Measurements from ENCODE around the gene PDGFD.

Gene PDGFD

GRCh38 chr11:104145062-104145461, 18.9 kb downstream of the PDGFD start:
- no peak for DNase-seq (ENCODE audit: low spot score)

DNA sequence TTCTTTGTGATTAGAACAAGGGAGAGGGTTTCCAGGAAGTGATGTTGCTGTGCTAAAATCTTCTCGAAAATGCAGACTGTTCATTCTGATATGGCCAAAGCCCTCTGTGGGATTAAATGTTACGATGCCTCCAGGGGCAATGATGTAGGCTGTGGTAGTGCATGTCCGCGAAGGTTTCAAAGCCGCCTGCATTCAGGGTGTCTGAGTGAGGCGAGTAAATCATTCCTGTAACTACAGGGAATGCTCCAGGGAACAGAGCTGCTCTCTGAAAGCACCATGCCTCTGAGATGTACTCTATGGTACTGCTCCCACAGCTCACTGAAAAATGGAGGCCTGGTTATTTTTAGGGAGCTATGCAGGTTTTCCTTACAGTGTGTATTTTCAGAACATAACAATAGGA, 21.2 kb downstream of the PDGFD start:
- no peak for DNase-seq (ENCODE audit: low spot score)

GRCh38 chr11:104136861-104137260, 27.1 kb downstream of the PDGFD start:
- DNase-seq (ENCODE audit: low spot score), result no peak

DNA sequence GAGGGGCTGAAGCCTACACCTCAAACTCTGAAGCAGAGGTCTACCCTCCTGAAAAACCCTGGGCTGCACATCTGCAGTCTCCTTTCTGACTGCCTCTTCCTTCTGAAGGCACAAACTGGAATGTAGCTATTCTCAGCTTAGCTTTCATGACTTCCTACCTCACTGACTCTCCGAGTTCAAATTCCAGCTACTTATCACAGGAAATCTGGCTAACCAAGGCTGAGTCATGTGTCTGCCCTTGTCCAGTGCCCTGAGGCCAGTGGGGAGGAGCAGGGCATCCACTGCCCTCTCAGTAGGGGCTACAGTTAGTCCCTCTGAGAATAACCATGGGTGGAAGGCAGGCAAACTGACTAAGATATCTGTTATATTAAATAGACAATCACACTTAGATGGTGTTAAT, 29.2 kb downstream of the PDGFD start:
- no peak for DNase-seq (ENCODE audit: low spot score)

- DNase-seq (ENCODE audit: low spot score), result no peak
Measured at GRCh38 chr11:104130161-104130560, 33.8 kb downstream of the PDGFD start.

GRCh38 chr11:104129145-104129544, 34.8 kb downstream of the PDGFD start:
- no peak for DNase-seq (ENCODE audit: low spot score)

DNA sequence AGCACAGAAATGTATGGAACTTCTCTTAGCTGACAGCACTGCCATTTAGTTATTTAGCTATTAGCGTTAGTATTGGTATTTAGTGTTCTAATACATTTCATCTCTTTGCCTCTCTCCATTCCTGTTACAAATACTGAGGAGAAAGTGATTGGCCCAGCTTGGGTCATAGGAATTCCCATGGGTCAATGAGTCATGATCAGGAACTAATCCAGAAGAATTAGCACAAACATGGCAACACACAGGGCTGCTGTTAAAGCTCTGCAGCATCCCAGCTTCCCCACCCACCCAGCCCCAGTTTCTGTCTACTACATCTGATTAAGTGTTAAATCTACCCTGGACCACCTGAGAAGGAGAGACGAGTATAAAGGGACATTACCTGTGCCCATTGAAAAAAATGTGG, 36.1 kb downstream of the PDGFD start:
- no peak for DNase-seq (ENCODE audit: low spot score)

- no peak for DNase-seq (ENCODE audit: low spot score)
Measured at GRCh38 chr11:104126464-104126863, 37.5 kb downstream of the PDGFD start.

DNA sequence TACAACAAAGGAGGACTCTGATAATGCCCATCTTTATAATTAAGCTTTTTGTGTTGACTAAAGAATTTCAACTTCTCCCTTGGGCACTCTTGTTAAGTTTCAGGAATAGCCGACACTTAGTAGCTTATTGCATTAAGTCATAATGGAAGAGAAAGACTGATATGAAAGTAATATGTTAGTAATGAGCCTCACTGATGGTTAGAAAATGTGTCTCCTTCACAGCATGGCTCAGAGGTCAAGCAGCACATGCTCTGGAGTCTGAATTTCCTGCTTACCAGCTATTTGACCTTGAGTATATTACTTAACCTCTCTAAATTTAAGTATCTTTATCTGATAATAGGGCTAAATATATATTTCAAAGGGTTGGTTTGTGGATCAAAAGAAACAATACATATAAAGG, 39.0 kb downstream of the PDGFD start:
- no peak for DNase-seq (ENCODE audit: low spot score)

GRCh38 chr11:104122836-104123235, 41.1 kb downstream of the PDGFD start:
- no peak for DNase-seq (ENCODE audit: low spot score)

DNA sequence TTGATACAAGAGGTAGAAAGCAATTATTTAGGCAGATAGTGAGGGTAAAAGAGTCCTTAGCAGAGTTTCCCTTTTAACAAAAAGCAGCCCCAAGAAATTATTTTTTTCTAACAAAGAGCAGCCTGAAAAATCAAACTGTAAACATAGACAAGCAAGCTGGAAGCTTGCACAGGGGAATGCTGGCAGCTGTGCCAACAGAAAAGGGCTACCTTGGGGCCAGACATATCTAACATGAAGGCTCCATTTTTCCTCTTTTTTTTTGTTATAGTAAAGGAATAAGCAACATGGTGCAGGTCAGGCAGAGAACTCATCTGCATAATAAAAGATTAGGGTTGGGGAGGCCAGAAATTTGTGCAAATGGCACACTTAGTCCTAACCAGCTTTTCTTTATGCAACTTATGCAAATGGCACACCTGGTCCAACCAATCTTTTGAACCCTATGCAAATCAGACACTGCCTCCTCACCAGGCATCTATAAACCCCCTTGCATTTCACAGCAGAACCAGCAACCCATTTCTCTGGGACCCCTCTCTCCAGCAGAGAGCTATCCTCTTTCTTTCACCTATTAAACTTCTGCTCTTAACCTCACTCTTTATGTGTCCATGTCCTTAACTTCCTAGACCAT, 41.8 kb downstream of the PDGFD start:
- no peak for DNase-seq (ENCODE audit: low spot score)

DNA sequence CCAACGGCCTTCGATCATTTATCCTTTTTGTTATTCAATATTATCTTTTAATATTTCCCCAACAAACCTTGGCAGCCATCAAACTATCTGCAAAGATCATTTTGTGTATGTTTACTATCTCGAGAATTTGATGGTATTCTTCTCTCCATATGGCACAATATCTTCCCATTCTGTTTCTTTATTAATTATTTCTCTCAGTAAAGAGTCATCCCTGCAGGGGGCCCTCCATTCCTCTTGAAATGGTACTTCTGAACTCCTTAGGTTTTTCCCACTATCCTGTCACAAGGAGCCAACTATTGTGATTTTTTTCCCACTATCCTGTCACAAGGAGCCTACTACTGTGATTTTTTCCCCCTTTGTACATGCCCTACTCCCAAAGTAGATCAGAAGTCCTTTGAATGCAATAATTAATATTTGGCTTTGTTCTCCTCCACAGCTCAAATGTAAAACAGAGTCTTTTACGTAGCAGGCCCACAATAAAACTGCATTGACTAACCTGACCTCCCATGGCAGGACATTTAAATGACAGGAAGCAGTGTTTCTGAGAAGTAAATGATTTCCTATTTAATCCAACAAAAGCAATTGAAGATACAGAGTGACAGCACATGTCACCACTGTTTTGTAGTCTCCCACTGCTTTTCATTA, 43.3 kb downstream of the PDGFD start:
- no peak for DNase-seq (ENCODE audit: low spot score)

GRCh38 chr11:104118105-104118744, 45.7 kb downstream of the PDGFD start:
- DNase-seq (ENCODE audit: low spot score), result no peak

DNA sequence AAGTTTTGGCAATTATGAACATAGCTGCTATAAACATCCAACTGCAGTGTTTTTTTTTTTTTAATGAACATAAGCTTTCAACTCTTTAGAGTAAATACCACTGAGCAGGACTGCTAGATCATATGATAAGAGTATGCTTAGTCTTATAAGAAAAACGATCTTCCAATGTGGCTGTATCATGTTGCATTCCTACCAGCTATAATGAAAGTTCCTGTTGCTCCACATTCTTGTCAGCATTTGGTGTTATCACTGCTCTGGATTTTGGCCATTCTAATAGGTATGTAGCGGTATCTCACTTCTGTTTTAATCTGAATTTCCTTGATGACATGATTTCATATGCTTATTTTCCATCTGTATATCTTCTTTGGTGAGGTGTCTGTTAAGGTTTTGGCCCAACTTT, 50.4 kb downstream of the PDGFD start:
- DNase-seq (ENCODE audit: low spot score), result no peak

- DNase-seq (ENCODE audit: low spot score), result no peak
Measured at GRCh38 chr11:104106136-104106754, 57.7 kb downstream of the PDGFD start.

DNA sequence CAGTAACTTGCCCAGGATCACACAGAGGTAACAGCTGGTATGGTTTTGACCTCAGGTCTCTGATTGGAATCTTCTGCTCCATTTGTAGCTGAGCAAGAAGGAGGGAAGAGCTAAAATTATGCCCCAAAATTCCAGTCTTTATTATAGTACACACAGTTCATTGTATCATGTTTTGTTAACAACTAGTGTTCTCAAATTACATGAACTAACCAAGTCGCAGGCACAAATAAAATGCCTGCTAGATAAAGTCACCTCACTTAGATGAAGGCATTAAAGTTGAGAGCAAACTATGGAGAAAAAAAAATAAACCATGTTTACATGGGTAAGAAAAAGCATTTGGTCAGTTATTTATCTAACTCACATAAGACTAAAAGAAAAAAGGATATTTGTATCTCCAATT, 58.8 kb downstream of the PDGFD start:
- no peak for DNase-seq (ENCODE audit: low spot score)

- no peak for DNase-seq (ENCODE audit: low spot score)
Measured at GRCh38 chr11:104104664-104105063, 59.3 kb downstream of the PDGFD start.

DNA sequence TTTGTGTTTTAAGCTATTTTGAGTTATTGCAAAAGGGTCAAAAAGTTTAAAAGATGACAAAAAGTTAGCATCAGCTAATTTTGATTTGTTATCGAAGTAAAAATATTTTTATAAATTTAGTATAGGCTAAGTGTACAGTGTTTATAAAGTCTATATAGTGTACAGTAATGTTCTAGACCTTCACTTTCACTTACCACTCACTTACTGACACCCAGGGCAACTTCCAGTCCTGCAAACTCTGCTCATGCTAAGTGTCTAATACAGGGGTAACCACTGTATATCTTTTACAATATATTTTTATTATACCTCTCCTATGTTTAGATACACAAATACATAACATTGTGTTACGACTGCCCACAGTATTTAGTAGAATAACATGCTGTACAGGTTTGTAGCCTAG, 59.7 kb downstream of the PDGFD start:
- DNase-seq (ENCODE audit: low spot score), result no peak

DNA sequence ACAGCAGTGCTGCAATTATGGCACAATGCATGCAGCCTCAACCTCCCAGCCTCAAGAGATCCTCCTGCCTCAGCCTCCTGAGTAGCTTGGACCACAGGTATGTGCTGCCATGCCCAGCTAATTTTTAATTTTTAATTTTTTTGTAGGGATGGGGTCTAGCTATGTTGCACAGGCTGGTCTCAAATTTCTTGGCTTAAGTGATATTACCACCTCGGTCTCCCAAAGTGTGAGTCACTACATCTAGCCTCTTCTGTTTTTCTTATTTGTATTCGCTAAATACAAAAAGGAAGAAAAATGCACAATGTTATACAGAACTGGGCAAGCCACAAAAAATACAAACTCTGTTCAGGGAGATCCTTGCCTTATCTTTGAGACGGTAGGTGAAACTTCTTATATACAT, 65.4 kb downstream of the PDGFD start:
- DNase-seq (ENCODE audit: low spot score), result no peak

DNA sequence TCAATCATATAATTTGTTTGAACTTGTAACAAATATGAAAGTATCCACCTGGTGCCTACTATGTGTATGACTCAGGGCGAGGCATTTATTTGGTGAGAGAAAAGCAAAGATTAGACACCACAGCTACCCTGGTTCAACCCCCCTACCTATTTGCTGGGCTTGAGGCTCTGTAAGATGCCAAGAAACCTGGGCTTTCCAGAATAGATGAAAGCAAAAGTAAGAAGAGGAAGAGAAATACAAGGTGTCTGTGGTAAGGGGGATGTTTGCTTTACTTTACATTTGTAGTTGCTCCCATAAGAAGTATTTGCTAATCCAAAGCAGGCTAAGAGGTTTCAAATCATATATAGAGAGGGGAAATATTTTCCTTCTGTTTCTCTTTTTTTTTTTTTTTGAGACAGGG, 65.8 kb downstream of the PDGFD start:
- DNase-seq (ENCODE audit: low spot score), result no peak

DNA sequence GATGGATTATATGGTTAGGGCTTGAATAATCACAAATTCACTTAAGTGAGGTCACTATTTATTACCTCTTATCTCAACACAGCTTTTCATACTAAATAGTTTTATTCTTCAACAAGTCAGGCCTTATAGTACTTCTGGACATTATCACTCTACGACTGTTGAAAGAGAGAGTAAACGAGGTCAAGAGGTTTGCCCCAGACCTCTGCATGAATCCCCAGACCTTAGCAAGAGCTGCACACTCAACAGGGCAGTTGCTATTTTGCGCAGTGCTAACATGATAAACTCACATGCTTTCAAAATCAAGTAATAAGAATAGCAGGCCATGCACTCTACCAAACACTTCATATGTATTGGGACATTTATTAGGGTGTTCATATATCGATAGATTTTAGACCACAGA, 67.0 kb downstream of the PDGFD start:
- no peak for DNase-seq (ENCODE audit: low spot score)

GRCh38 chr11:104095791-104096190, 68.2 kb downstream of the PDGFD start:
- DNase-seq (ENCODE audit: low spot score), result no peak

DNA sequence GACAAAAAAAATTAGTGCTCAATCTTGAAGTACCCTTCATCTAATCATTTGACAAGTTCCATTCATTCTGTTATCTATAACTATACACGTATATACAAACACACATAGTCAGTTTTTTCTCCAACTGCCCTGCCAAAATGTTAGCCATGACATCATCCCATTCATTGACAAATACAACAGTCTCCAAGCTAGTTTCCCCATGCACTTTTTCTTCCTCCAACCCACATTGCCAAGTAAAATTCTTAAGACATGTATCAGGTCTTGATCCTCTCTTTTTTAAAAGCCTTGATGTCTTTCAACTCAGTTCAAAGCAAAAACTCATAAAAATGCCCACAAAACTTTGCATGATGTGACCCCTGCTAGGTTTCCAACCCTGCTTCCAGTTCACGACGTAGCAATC, 69.4 kb downstream of the PDGFD start:
- DNase-seq (ENCODE audit: low spot score), result no peak

Measured in globus pallidus (tissue), 1 donor.